ENCODE results near the gene HSPB2.

- TF ChIP-seq POLR2A (IDR thresholded peaks at IDR 0.05; ENCODE audit: low read length) (no peak), GATA1 (IDR thresholded peaks at IDR 0.05; ENCODE audit: low read depth, low read length) (no peak)
These were observed 23.6 kb downstream of the HSPB2 start for GRCh38 chr11:111936040-111936540.
